GM21717 (cell line): ENCODE results near the gene DEFB123.
A peak's percentile ranks its signal among the peaks of the same experiment; 100 is the strongest.

Experiments used
- ATAC-seq: cut with Tn5 transposase; IDR thresholded peaks from one replicate; pipeline ENCODE4 v1.9.1; 2021; ENCODE audit warnings: mild to moderate bottlenecking, moderate library complexity; ENCODE audit not compliant: unreplicated experiment

The DEFB123 gene

GRCh38 chr20:31473331-31474096, 33.1 kb downstream of the DEFB123 start:
- peak; percentile 18 for ATAC-seq

DNA sequence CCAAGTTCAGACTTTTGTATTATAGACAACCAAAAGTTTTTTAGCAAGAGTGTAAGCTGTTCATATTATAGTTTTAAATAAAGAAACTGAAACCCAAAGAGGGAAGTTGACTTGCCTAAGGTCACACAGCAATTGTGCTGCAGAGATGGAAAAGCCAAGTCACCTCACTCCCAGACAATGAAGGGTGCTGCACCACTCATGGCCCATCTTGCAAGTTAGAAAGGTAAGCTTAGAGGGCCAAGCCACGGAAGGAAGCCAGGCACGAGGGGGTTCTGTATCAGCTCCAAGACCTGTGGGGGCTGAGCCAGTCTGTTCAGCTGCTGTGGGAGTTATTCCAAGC, 33.6 kb downstream of the DEFB123 start:
- ATAC-seq: peak; percentile 86

DNA sequence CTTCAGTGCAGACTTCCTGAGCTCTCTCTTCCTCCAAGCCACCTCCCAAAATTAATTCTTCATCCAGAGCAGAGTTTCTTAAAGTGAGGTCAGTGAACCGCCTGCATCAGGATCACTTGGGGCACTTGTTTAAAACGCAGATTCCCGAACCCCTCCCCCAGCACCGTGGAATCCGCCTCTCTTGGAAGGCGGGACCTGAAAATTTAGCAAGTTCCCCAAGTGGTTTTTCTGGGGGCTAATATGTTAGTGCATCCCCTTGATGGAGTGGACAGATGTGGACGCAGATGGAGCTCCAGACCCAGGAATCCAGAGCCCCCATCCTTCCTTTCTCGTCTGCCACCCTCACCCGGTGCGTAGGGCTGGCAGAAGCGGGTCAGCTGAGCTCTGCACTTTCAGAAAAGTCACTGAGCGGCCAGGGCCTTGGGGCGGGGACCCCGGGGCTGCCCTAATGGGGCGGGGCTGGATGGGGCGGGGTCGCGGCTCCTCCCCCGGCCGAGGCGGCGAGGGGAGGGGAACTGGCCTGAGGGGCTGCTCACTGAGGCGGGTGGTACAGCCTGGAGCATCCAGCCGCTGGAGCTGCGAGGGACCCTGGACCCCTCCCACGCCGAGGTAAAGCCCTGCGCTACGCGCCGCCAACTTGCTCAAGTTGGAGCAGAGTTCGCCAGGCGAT, 34.5 kb downstream of the DEFB123 start, which contains the start of the genes DEFB124 and REM1:
Gene DEFB124, minus strand, starts transcription at position 370 of the 670 bp plus-strand sequence. CDS start 2,114 bp downstream, outside the sequence.
Gene REM1, plus strand, starts transcription at position 531 of the 670 bp plus-strand sequence. CDS start 1,158 bp downstream, outside the sequence.
- ATAC-seq: no peak

GRCh38 chr20:31475472-31476293, 35.3 kb downstream of the DEFB123 start:
- no peak for ATAC-seq

DNA sequence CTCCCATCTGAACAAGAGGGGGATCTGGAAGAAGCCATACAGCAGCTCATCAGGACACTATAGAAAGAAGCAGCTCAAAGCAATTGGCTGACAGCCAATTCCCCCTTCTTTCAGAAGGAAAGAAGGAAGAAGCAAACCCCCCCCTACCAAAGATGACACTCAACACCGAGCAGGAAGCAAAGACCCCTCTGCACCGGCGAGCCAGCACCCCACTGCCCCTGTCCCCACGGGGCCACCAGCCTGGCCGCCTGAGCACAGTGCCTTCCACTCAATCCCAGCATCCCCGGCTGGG, 35.8 kb downstream of the DEFB123 start:
- no peak for ATAC-seq

- no peak for ATAC-seq
Measured at GRCh38 chr20:31476643-31477215, 36.3 kb downstream of the DEFB123 start.

DNA sequence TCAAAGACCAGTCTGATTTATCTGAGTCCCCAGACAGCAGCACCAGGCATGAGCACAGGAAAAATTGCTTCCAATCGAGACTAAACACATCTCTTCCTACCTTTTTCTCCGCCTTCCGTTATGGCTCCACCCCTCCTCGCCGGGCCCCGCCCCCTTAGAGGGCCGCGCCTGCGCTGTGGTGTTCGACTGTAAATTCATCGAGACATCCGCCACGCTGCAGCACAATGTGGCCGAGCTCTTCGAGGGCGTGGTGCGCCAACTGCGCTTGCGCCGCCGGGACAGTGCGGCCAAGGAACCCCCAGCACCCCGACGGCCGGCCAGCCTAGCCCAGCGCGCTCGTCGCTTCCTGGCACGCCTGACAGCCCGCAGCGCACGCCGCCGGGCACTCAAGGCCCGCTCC, 43.6 kb downstream of the DEFB123 start:
- ATAC-seq: no peak

GRCh38 chr20:31485450-31486339, 45.3 kb downstream of the DEFB123 start:
- no peak for ATAC-seq

DNA sequence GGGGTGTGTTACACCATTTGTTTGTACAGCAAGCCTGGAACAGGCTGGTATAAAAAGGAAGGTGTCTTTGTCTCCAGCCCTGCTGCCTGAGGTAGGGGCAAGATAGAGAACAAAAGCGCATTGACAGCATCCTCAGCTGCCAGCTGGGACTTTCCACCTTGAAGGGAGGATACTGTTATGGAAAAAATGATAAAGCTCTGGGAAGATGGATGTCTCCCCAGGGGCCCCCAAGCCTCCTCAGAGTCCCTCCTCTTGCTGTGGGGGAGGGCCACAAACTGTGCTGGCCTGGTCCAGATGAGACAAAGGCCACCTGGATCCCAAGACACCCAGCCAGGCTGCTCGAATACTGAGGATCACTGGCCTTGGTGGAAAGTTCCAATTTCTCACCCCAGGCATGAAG, 47.7 kb downstream of the DEFB123 start:
- no peak for ATAC-seq

DNA sequence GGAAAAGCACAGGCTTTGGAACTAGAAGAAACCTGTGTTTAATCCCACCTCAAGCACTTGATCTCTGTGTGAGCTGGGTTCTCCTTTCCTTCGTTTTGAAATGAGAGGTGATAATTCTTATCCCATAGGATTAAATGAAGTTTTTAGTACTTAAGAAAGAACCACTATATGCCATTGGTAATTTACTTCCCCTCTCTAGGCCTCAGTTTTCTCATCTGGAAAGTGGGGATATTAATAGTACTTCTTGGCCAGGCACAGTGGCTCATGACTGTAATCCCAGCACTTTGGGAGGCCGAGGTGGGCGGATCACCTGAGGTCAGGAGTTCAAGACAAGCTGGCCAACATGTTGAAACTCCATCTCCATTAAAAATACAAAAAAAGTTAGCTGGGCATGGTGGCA, 48.7 kb downstream of the DEFB123 start:
- ATAC-seq: no peak

DNA sequence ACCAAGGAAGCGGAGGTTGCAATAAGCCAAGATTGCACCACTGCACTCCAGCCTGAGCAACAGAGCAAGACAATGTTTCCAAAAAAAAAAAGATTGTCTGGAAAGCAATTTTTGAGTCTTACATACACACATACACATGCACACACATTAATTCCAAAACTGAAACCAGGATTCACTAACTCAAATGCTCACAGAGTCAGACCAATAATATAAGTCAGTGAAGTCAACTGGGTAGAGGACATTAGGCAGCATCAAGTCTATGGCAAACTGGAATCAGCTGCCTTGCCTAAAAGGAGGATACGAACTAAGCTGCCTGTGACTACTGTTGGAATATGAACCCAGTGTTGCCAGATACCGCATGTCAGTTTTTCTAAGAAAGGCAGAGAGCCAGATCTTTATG, 50.3 kb downstream of the DEFB123 start:
- ATAC-seq: no peak

DNA sequence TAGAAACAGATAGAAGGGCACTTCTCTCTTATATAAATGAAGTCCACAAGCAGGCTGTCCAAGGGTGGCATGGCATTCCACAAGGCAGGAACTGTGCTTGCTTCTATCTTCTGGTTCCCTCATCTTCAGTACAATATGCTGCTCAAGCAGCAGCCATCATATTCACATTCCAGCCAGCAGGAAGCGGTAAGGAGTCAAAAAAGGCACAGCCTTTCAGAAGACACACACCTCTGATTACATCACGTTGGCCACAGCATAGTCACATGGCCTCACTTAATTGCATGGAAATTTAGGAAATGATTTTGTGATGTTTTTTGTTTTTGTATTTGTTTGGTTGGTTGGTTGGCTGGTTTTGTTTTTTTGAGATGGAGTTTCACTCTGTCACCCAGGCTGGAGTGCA, 53.7 kb downstream of the DEFB123 start:
- no peak for ATAC-seq

GRCh38 chr20:31496761-31497295, 56.4 kb downstream of the DEFB123 start:
- ATAC-seq: no peak

GRCh38 chr20:31497838-31498540, 57.6 kb downstream of the DEFB123 start:
- no peak for ATAC-seq
